DOHH2 (cell line): ENCODE results near the gene PCYT2.

ENCODE experiments used
- H3F3A ChIP-seq: fragments of 200-600 bp; sonication (generic), shearing (Covaris generic); 2 replicates; pipeline ENCODE4 v1.6.0; 2016; ENCODE audit warnings: antibody characterized with exemption, mild to moderate bottlenecking; ENCODE audit not compliant: control insufficient read depth, insufficient read depth
- H3K27ac ChIP-seq: fragments of 200-600 bp; sonication (generic); 2 replicates; pipeline ENCODE4 v1.5.1; 2014; ENCODE audit warnings: low read depth, mild to moderate bottlenecking, low read length, moderate library complexity
- H3K27me3 ChIP-seq: fragments of 200-600 bp; sonication (generic); 2 replicates; pipeline ENCODE4 v1.6.1; 2014; ENCODE audit warnings: mild to moderate bottlenecking, low read length, mixed read lengths; ENCODE audit not compliant: control insufficient read depth
- H3K36me3 ChIP-seq: fragments of 200-600 bp; sonication (generic); 2 replicates; pipeline ENCODE4 v1.6.1; 2014; ENCODE audit warnings: mild to moderate bottlenecking, low read length, moderate library complexity, mixed read lengths; ENCODE audit not compliant: control insufficient read depth
- H3K4me1 ChIP-seq: fragments of 200-600 bp; sonication (generic); 2 replicates; pipeline ENCODE4 v1.6.1; 2014; ENCODE audit warnings: mild to moderate bottlenecking, low read length, mixed read lengths; ENCODE audit not compliant: control insufficient read depth
- H3K4me2 ChIP-seq: fragments of 200-600 bp; sonication (generic); 2 replicates; pipeline ENCODE4 v1.6.0; 2014; ENCODE audit warnings: mild to moderate bottlenecking, low read length, moderate library complexity
- H3K4me3 ChIP-seq: fragments of 200-600 bp; sonication (generic); 2 replicates; pipeline ENCODE4 v1.5.1; 2014; ENCODE audit warnings: mild to moderate bottlenecking, low read length, mixed read lengths
- H3K79me2 ChIP-seq: fragments of 200-600 bp; sonication (generic); 2 replicates; pipeline ENCODE4 v1.6.1; 2014; ENCODE audit warnings: mild to moderate bottlenecking, low read length, mixed read lengths; ENCODE audit not compliant: control insufficient read depth
- H3K9me2 ChIP-seq: fragments of 200-600 bp; sonication (generic); replicated peaks from 2 replicates; pipeline ENCODE4 v1.6.1; 2014; ENCODE audit warnings: mild to moderate bottlenecking, low read length, mixed read lengths; ENCODE audit not compliant: control insufficient read depth
- H3K9me3 ChIP-seq: fragments of 200-600 bp; sonication (generic); 2 replicates; pipeline ENCODE4 v1.6.1; 2014; ENCODE audit warnings: antibody characterized with exemption, low read length, mixed read lengths; ENCODE audit not compliant: control insufficient read depth, insufficient read depth
- H4K20me1 ChIP-seq: fragments of 200-600 bp; sonication (generic); 2 replicates; pipeline ENCODE4 v1.6.0; 2014; ENCODE audit warnings: low read depth, mild to moderate bottlenecking, antibody characterized with exemption, low read length, moderate library complexity; ENCODE audit not compliant: control insufficient read depth, insufficient read depth
- CTCF ChIP-seq: fragments of 200-600 bp; sonication (generic); IDR thresholded peaks from one replicate; pipeline ENCODE4 v1.5.1; 2014; ENCODE audit warnings: antibody characterized with exemption, mild to moderate bottlenecking, low read depth, low read length; ENCODE audit not compliant: poor library complexity, severe bottlenecking
- EZH2phosphoT487 ChIP-seq: fragments of 200-600 bp; sonication (generic); IDR thresholded peaks from 2 replicates; pipeline ENCODE4 v1.6.1; 2017; ENCODE audit warnings: borderline replicate concordance, mild to moderate bottlenecking, antibody characterized with exemption, low read length, moderate library complexity, mixed read lengths

The PCYT2 gene

GRCh38 chr17:81878294-81878693 is 32.9 kb downstream of the PCYT2 start:
- H3K9me2 ChIP-seq: no peaks in the 10 kb centered on the region
- H3K4me2 ChIP-seq: no peak overlapping the region
- no peak overlapping the region for H3K27ac ChIP-seq
- no peak overlapping the region for H3K4me3 ChIP-seq
- H3K4me1 ChIP-seq: peaks cover 20% of the 10 kb centered on the region
- H3K79me2 ChIP-seq: peaks cover 7% of the 10 kb centered on the region
- peaks cover 45% of the 10 kb centered on the region for H3F3A ChIP-seq
- H3K36me3 ChIP-seq: peaks cover 55% of the 10 kb centered on the region
- no peaks in the 10 kb centered on the region for H3K9me3 ChIP-seq
- H3K27me3 ChIP-seq: no peaks in the 10 kb centered on the region
- H4K20me1 ChIP-seq: no peaks in the 10 kb centered on the region
- TF ChIP-seq CTCF: no peak
- no peak for TF ChIP-seq EZH2phosphoT487

GRCh38 chr17:81877569-81877968 is 33.6 kb downstream of the PCYT2 start:
- TF ChIP-seq CTCF: no peak
- TF ChIP-seq EZH2phosphoT487: no peak
- H3K36me3 ChIP-seq: peaks cover 58% of the 10 kb centered on the region

GRCh38 chr17:81871387-81872230 is 39.6 kb downstream of the PCYT2 start:
- no peak for TF ChIP-seq EZH2phosphoT487
- peak; percentile 45 for TF ChIP-seq CTCF
- no peaks in the 10 kb centered on the region for H3K9me2 ChIP-seq
- peak overlapping the region; percentile 88 for H3K27ac ChIP-seq
- H3K79me2 ChIP-seq: peaks cover 49% of the 10 kb centered on the region
- H4K20me1 ChIP-seq: no peaks in the 10 kb centered on the region
- peaks cover 46% of the 10 kb centered on the region for H3F3A ChIP-seq
- H3K27me3 ChIP-seq: no peaks in the 10 kb centered on the region
- peaks cover 53% of the 10 kb centered on the region for H3K36me3 ChIP-seq
- H3K9me3 ChIP-seq: no peaks in the 10 kb centered on the region
- H3K4me2 ChIP-seq: peak overlapping the region; percentile 94
- H3K4me3 ChIP-seq: peak overlapping the region; percentile 90
- peaks cover 62% of the 10 kb centered on the region for H3K4me1 ChIP-seq

More at GRCh38 chr17:81877569-81877968, 33.6 kb downstream of the PCYT2 start:
- Histone ChIP-seq H3K9me2 (no peaks in the 10 kb centered on the region), H3K27ac (no peak overlapping the region), H3K27me3 (no peaks in the 10 kb centered on the region), H3K79me2 (peaks cover 13% of the 10 kb centered on the region), H3K9me3 (no peaks in the 10 kb centered on the region), H3F3A (peaks cover 51% of the 10 kb centered on the region), H4K20me1 (no peaks in the 10 kb centered on the region), H3K4me1 (peaks cover 27% of the 10 kb centered on the region), H3K4me2 (no peak overlapping the region), H3K4me3 (no peak overlapping the region)
